ENCODE results near the gene DNHD1.

- TF ChIP-seq LEF1 (IDR thresholded peaks at IDR 0.05; ENCODE audit: borderline replicate concordance) = no peak
- TF ChIP-seq L3MBTL2 (conservative IDR thresholded peaks at IDR 0.05) = no peak
- no peak for TF ChIP-seq SP1 (IDR thresholded peaks at IDR 0.05)
- no peak for TF ChIP-seq ELF4 (IDR thresholded peaks at IDR 0.05)
- TF ChIP-seq BHLHE40 (IDR thresholded peaks at IDR 0.05; ENCODE audit: borderline replicate concordance) = no peak
- TF ChIP-seq ARNT (IDR thresholded peaks at IDR 0.05) = no peak
- TF ChIP-seq ZNF384 (IDR thresholded peaks at IDR 0.05) = no peak
- no peak for TF ChIP-seq FOXK2 (IDR thresholded peaks at IDR 0.05)
- no peak for TF ChIP-seq NFRKB (IDR thresholded peaks at IDR 0.05)
- no peak for TF ChIP-seq SUZ12 (IDR thresholded peaks at IDR 0.05)
- TF ChIP-seq HDGF (IDR thresholded peaks at IDR 0.05; ENCODE audit: borderline replicate concordance) = no peak
- no peak for TF ChIP-seq FOXM1 (IDR thresholded peaks at IDR 0.05; ENCODE audit: borderline replicate concordance)
- no peak for TF ChIP-seq FOXA1 (IDR thresholded peaks at IDR 0.05)
- TF ChIP-seq PKNOX1 (IDR thresholded peaks at IDR 0.05) = no peak
Measured at GRCh38 chr11:6448574-6448973, 48.5 kb upstream of the DNHD1 start.

All from HEK293T (cell line).